HS-5 (cell line): Measurements from ENCODE around the gene AGBL4.
"Not testable (repeated sequence)": the region's sequence is repeated elsewhere in the genome, so short reads cannot be mapped to it uniquely, and the experiment has no call there.

Experiments used
- DNase-seq: peaks from one replicate; pipeline ENCODE4 v3.0.0-alpha.2; 2012; ENCODE audit warnings: low read depth

Gene AGBL4

GRCh38 chr1:48530727-48531351 is 1492.9 kb downstream of the AGBL4 start:
- DNase-seq: no peak

DNA sequence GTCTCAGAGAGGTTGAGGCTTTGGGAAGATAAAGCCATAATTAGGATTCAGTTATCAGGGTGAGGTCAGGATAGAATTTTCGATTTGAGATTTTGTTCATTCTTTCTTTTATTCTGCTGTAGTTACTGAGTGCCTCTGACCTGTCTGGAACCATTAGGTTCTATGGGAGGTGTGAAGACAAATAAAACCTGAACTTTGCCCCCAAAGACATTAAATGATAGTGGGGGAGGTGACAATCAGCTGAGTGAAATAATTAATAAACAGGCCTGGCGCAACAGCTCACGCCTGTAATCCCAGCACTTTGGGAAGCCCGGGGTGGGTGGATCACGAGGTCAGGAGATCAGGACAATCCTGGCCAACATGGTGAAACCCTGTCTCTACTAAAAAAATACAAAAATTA is 1496.7 kb downstream of the AGBL4 start:
- DNase-seq: no peak

- no peak for DNase-seq
Observed at GRCh38 chr1:48526008-48526710, 1497.6 kb downstream of the AGBL4 start.

DNA sequence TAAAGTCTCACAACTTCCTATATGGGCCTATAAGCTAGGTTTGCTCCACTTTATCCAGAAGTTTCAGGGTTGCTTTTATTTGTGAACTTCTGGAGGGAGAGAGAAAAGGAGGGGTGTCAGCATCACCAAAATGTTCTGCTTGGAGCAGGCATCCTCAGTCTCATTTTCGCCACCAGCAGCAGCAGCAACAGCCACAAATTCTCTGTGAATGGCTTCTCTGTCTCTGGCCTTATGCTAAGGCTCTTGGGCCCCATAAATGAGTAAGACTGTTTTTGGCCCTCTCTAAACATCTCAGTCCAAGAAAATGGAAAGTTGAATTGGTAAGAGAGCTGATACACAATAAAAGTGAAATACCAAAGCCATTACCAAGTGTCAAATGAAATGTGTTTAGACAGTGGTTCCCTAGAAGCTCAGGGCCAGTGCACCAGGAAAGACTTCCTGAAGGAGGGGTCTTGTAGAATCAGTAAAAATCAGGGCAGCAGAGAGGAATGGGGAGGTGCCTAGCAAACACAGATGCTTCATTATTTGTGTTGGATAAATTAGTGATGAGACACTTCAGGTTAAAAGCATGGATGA is 1498.8 kb downstream of the AGBL4 start:
- DNase-seq: no peak

DNA sequence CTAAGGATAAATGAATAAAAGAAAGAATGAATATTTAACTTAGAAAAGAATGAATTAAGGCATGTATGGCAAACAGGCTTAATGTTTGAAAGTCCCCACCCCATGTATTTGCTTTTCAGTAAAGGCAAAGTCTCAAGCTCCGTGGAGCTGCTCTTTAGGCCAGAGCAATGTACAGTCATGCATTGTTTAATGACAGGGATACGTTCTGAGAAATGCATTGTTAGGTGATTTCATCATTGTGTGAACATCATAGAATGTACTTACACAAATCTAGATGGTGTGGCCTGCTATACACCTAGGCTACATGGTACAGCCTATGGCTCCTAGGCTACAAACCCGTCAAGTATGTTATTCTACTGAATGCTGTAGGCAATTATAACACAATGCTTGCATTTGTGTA is 1500.2 kb downstream of the AGBL4 start:
- no peak for DNase-seq

- DNase-seq: not testable (repeated sequence)
Observed at GRCh38 chr1:48519896-48520295, 1503.9 kb downstream of the AGBL4 start.

- no peak for DNase-seq
Observed at GRCh38 chr1:48506870-48507269, 1516.9 kb downstream of the AGBL4 start.

GRCh38 chr1:48500541-48501450 is 1523.0 kb downstream of the AGBL4 start:
- no peak for DNase-seq

DNA sequence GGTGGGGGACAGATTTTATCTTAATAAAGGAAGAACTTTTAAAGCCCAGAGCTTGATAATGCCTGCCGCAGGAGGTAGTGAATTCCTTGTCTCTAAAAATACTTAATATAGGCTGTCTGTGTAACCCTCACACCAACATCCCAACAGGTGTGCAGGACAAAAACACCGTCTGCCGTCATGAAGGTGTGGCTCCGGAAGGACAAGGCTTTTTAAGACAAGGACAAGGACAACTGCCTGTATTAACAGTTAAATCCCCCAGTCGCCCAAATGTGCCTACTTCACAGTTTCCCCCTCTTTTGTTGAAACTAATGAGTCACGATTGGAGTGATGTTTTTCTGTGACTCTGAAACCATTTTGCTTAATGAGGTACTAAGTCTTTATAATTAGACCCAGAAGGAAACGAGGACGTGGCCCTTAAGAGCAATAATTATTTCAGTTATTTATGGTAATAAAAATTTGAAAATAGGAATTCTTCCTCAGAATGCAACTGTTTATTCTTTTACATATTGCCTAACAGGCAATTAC is 1524.5 kb downstream of the AGBL4 start:
- no peak for DNase-seq

DNA sequence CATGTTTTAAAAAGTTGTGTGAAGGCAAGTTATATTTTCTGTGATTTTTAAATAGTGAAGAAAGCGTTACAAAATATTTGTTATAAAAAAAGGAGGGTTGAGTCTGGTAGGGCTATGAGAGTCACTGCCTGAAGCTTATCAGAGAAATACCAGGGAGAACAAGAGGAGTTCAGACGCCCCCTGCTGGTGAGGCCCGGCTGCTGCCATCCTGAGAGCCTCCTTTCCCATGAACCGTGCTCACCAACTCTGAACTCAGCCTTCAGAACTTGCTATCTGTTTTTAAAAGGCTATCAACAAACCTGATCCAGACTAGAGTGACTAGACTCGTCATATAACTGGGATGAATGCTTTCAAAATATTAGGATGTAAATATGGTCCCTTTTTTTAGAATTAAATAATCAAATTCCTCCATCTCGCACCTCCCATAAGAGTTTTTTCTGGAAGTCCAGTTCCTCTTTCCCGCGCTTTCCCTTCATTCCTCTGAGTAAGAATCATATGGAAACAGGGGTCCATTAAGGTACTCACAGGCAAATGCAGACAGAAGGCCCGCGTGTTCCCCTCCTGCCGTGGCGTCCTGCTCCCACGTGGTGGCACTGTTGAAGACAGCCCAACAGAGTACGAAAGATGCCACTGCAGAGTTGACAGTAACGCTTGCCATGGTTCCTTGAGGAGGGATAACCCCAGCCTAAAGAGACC is 1525.5 kb downstream of the AGBL4 start:
- peak; percentile 10 for DNase-seq

- no peak for DNase-seq
Observed at GRCh38 chr1:48495911-48496310, 1527.8 kb downstream of the AGBL4 start.

- no peak for DNase-seq
Observed at GRCh38 chr1:48495166-48495565, 1528.6 kb downstream of the AGBL4 start.

- DNase-seq: peak; percentile 61
Observed at GRCh38 chr1:48493970-48494769, 1529.6 kb downstream of the AGBL4 start.

- no peak for DNase-seq
Observed at GRCh38 chr1:48493041-48493440, 1530.7 kb downstream of the AGBL4 start.

GRCh38 chr1:48492392-48492791 is 1531.4 kb downstream of the AGBL4 start:
- DNase-seq: no peak

DNA sequence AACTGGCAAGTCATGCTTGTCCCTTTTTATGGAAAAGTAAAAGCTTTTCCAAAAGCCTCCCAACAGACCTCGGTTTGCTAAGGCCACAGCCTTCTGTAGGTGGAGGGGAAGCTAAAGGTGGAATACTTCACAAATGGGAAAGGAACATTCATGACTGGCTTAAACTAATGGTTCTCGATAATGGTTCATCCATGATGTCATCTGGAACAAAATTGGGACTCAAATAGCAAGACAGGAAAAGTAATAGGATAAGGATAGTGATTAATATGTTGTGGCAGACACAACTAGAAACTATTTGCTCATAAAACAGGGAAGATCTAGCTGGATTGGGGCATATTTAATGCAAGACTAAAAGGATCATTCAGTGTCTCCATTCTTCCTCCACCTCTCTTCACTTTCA is 1535.0 kb downstream of the AGBL4 start:
- no peak for DNase-seq
